Gastrocnemius medialis (tissue), 4 donors: Measurements from ENCODE around the gene RC3H1.

Experiments
- CTCF ChIP-seq, 5 experiments: fragments of 450-650 bp in 3 of 5; fragments of 200-600 bp in 2 of 5; sonication (generic) in 2 of 5; IDR thresholded peaks in 4 of 5; conservative IDR thresholded peaks in 1 of 5; 1 replicate in 4 of 5; 2 replicates in 1 of 5; pipeline ENCODE4 v1.5.1; 2016 to 2019; ENCODE audit warnings: antibody characterized with exemption in 5 of 5, mild to moderate bottlenecking in 3 of 5, moderate library complexity in 3 of 5
- POLR2A ChIP-seq, 2 donors: fragments of 450-650 bp; IDR thresholded peaks; one replicate each; pipeline ENCODE4 v1.6.1; 2017; ENCODE audit warnings: antibody characterized with exemption in 2 of 2, mild to moderate bottlenecking in 2 of 2, moderate library complexity in 2 of 2

GRCh38 chr1:174031099-174031498 is 8.9 kb upstream of the RC3H1 start:
- TF ChIP-seq CTCF (IDR thresholded peaks at IDR 0.05 in 4 of 5, conservative IDR thresholded peaks at IDR 0.05 in 1 of 5) (no peak), POLR2A (IDR thresholded peaks at IDR 0.05) (no peak)
